ENCODE results near the gene DNAJC11. TPM values are rescaled to one million over a fixed set of nuclear protein-coding genes. Genes with fewer than 3 reads are reported as not detected.

DNAJC11 gene
- total and polyA plus RNA-seq, 5 donors from 2014 or later, result 10.4 to 41.4 (median 16.3) TPM

DNA sequence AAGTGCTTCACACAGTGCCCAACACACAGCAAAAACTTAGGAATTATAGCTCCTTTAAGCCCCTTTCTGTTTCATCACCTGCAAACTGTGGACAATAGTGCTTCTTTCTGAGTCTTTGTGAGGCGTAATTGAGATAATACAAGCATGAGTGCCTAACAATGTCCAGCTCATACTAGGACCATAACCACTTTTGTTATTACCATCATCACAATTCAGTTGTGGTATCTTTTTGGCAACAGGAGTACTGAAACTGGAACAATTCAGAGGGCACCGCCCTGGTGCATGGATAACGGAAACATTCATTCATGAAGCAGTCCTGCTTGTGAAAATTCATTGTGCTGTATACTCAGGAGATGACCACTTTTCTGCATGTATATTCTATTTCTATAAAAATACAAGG is 18.2 kb downstream of the DNAJC11 start:
- ATAC-seq (ENCODE audit: low read depth in 2 of 2), result no peak
- no peak overlapping the region for H3K4me3 Mint-ChIP-seq
- H3K27me3 ChIP-seq (ENCODE audit: control insufficient read depth, insufficient read depth, low read length), result no peaks in the 10 kb centered on the region

DNA sequence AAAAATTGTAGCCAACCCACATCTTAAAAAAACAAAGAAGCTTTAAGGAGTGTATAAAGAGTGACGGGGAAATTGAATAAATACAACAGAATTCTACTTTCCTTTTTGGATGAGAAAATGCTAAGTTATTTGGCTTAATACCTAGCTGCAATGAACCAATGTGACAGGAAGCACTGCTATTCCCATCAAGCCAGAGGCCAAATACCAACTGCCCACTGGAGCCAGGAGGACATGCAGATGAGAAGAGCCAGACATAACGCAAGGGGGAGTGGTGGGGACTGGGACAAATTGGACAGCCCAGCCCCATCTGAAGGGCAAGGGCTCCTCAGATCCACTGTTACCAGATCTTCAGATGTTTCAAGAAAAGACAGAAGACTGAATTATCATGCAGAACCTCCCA is 25.7 kb downstream of the DNAJC11 start:
- H3K4me1 Mint-ChIP-seq, result peaks cover 0 to 7% (median 0%) of the 10 kb centered on the region in 4 donors
- H3K36me3 Mint-ChIP-seq, result peaks cover 37% of the 10 kb centered on the region
- H3K27ac Mint-ChIP-seq, result no peak overlapping the region
- no peak for DNase-seq
- Histone ChIP-seq H3K36me3 (ENCODE audit: control insufficient read depth, insufficient read depth, low read length) (peaks cover 49% of the 10 kb centered on the region), H3K4me1 (ENCODE audit: control insufficient read depth, insufficient read depth, low read length, poor library complexity, severe bottlenecking) (no peaks in the 10 kb centered on the region), H3K9me3 (ENCODE audit: control insufficient read depth in 2 of 2, low read length in 2 of 2) (no peaks in the 10 kb centered on the region), H3K4me3 (ENCODE audit: low read depth, low read length) (no peak overlapping the region), H3K27me3 (ENCODE audit: control insufficient read depth, insufficient read depth, low read length) (no peaks in the 10 kb centered on the region), H3K27ac (ENCODE audit: insufficient read depth, low read length, poor library complexity, severe bottlenecking) (no peak overlapping the region)
- ATAC-seq (ENCODE audit: low read depth in 2 of 2), result no peak
- no peak overlapping the region for H3K4me3 Mint-ChIP-seq
- H3K27me3 Mint-ChIP-seq, result no peaks in the 10 kb centered on the region
- no peaks in the 10 kb centered on the region for H3K9me3 Mint-ChIP-seq

More for the DNA sequence above, 18.2 kb downstream of the DNAJC11 start:
- Mint-ChIP-seq H3K9me3 (peaks cover 0 to 1% (median 0%) of the 10 kb centered on the region in 7 donors), H3K4me1 (peaks cover 0 to 11% (median under 1%) of the 10 kb centered on the region in 4 donors), H3K27me3 (no peaks in the 10 kb centered on the region), H3K36me3 (peaks cover 20% of the 10 kb centered on the region), H3K27ac (peak overlapping the region in 1 of 3 donors; percentile 49)
- Histone ChIP-seq H3K36me3 (ENCODE audit: control insufficient read depth, insufficient read depth, low read length) (peaks cover 18% of the 10 kb centered on the region), H3K27ac (ENCODE audit: insufficient read depth, low read length, poor library complexity, severe bottlenecking) (no peak overlapping the region), H3K4me1 (ENCODE audit: control insufficient read depth, insufficient read depth, low read length, poor library complexity, severe bottlenecking) (no peaks in the 10 kb centered on the region), H3K4me3 (ENCODE audit: low read depth, low read length) (no peak overlapping the region), H3K9me3 (ENCODE audit: control insufficient read depth in 2 of 2, low read length in 2 of 2) (no peaks in the 10 kb centered on the region)
- DNase-seq, result no peak

GRCh38 chr1:6674771-6675170 is 26.8 kb downstream of the DNAJC11 start:
- DNase-seq (no peak), ATAC-seq (ENCODE audit: low read depth in 2 of 2) (no peak)
- Mint-ChIP-seq H3K4me1 (peaks cover 0 to 7% (median 0%) of the 10 kb centered on the region in 4 donors), H3K27me3 (no peaks in the 10 kb centered on the region), H3K27ac (no peak overlapping the region), H3K4me3 (no peak overlapping the region), H3K9me3 (no peaks in the 10 kb centered on the region), H3K36me3 (peaks cover 30% of the 10 kb centered on the region)
- H3K4me3 ChIP-seq (ENCODE audit: low read depth, low read length), result no peak overlapping the region
- H3K4me1 ChIP-seq (ENCODE audit: control insufficient read depth, insufficient read depth, low read length, poor library complexity, severe bottlenecking), result no peaks in the 10 kb centered on the region
- H3K36me3 ChIP-seq (ENCODE audit: control insufficient read depth, insufficient read depth, low read length), result peaks cover 39% of the 10 kb centered on the region
- H3K27me3 ChIP-seq (ENCODE audit: control insufficient read depth, insufficient read depth, low read length), result no peaks in the 10 kb centered on the region
- H3K27ac ChIP-seq (ENCODE audit: insufficient read depth, low read length, poor library complexity, severe bottlenecking), result no peak overlapping the region
- H3K9me3 ChIP-seq (ENCODE audit: control insufficient read depth in 2 of 2, low read length in 2 of 2), result no peaks in the 10 kb centered on the region

DNA sequence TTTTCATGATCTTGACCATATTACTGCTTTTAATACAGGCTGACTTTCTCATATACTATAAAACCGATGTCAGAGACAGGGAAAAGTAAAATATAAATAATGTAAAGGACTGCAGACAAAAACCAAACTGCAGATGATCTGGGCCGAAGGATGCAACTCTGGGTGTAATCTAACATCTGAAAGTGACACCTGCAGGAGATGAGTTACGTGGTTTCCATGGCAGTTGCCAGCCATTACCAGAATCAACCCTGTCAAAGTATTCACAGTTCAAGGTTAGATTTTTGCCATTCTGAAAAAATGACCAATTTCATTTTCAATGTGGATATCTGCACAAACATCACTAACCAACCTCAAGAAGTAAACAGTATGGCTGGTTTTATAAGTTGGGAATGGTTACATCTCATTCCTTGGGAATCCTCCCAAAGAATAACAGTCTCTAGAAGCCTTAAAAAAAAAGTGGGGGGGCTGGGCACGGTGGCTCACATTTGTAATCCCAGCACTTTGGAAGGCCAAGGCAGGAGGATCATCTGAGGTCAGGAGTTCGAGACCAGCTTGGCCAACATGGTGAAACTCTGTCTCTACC is 27.7 kb downstream of the DNAJC11 start:
- Mint-ChIP-seq H3K27ac (no peak overlapping the region), H3K4me3 (no peak overlapping the region), H3K4me1 (peaks cover 0 to 7% (median 0%) of the 10 kb centered on the region in 4 donors), H3K9me3 (no peaks in the 10 kb centered on the region), H3K27me3 (no peaks in the 10 kb centered on the region), H3K36me3 (peaks cover 22% of the 10 kb centered on the region)
- Histone ChIP-seq H3K27ac (ENCODE audit: insufficient read depth, low read length, poor library complexity, severe bottlenecking) (no peak overlapping the region), H3K36me3 (ENCODE audit: control insufficient read depth, insufficient read depth, low read length) (peaks cover 33% of the 10 kb centered on the region), H3K4me1 (ENCODE audit: control insufficient read depth, insufficient read depth, low read length, poor library complexity, severe bottlenecking) (no peaks in the 10 kb centered on the region), H3K4me3 (ENCODE audit: low read depth, low read length) (no peak overlapping the region), H3K9me3 (ENCODE audit: control insufficient read depth in 2 of 2, low read length in 2 of 2) (no peaks in the 10 kb centered on the region), H3K27me3 (ENCODE audit: control insufficient read depth, insufficient read depth, low read length) (no peaks in the 10 kb centered on the region)
- DNase-seq (no peak), ATAC-seq (ENCODE audit: low read depth in 2 of 2) (no peak)

- no peaks in the 10 kb centered on the region for H3K4me1 ChIP-seq (ENCODE audit: control insufficient read depth, insufficient read depth, low read length, poor library complexity, severe bottlenecking)
- no peak overlapping the region for H3K4me3 ChIP-seq (ENCODE audit: low read depth, low read length)
- no peaks in the 10 kb centered on the region for H3K9me3 ChIP-seq (ENCODE audit: control insufficient read depth in 2 of 2, low read length in 2 of 2)
- Mint-ChIP-seq H3K4me1 (peaks cover 0 to 7% (median 0%) of the 10 kb centered on the region in 4 donors), H3K27ac (no peak overlapping the region), H3K27me3 (no peaks in the 10 kb centered on the region), H3K36me3 (peaks cover 14% of the 10 kb centered on the region), H3K9me3 (no peaks in the 10 kb centered on the region), H3K4me3 (no peak overlapping the region)
- DNase-seq, result no peak
- no peaks in the 10 kb centered on the region for H3K27me3 ChIP-seq (ENCODE audit: control insufficient read depth, insufficient read depth, low read length)
- H3K36me3 ChIP-seq (ENCODE audit: control insufficient read depth, insufficient read depth, low read length), result peaks cover 24% of the 10 kb centered on the region
- no peak overlapping the region for H3K27ac ChIP-seq (ENCODE audit: insufficient read depth, low read length, poor library complexity, severe bottlenecking)
- ATAC-seq (ENCODE audit: low read depth in 2 of 2), result no peak
These were observed 29.1 kb downstream of the DNAJC11 start for GRCh38 chr1:6672558-6672957.

GRCh38 chr1:6668503-6668902 is 33.1 kb downstream of the DNAJC11 start:
- Mint-ChIP-seq H3K36me3 (peaks cover 14% of the 10 kb centered on the region), H3K27ac (no peak overlapping the region), H3K4me3 (no peak overlapping the region), H3K4me1 (peaks cover 0 to 7% (median 0%) of the 10 kb centered on the region in 4 donors), H3K9me3 (no peaks in the 10 kb centered on the region), H3K27me3 (no peaks in the 10 kb centered on the region)
- Histone ChIP-seq H3K9me3 (ENCODE audit: control insufficient read depth in 2 of 2, low read length in 2 of 2) (no peaks in the 10 kb centered on the region), H3K27ac (ENCODE audit: insufficient read depth, low read length, poor library complexity, severe bottlenecking) (no peak overlapping the region), H3K4me3 (ENCODE audit: low read depth, low read length) (no peak overlapping the region), H3K4me1 (ENCODE audit: control insufficient read depth, insufficient read depth, low read length, poor library complexity, severe bottlenecking) (no peaks in the 10 kb centered on the region), H3K27me3 (ENCODE audit: control insufficient read depth, insufficient read depth, low read length) (no peaks in the 10 kb centered on the region), H3K36me3 (ENCODE audit: control insufficient read depth, insufficient read depth, low read length) (peaks cover 18% of the 10 kb centered on the region)
- ATAC-seq (ENCODE audit: low read depth in 2 of 2) (no peak), DNase-seq (no peak)

DNA sequence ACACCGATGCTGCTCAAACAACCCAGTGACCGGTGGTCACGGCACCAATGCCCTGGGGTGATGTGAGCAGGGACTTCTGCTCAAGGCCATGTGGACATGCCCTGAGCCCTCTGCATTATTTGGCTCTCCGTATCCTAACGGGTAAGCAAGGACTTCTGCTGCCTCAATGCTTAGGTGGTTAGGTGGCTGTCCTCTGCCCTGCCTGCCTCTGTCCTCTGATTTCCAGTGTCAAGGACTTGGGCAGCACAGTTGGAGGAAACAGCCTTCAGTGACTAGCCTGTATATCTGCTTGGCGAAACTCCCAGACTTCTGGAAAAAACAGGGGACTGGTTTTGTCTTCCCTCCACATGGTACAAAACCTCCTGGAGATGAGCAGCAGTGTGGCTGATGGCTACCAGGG is 34.5 kb downstream of the DNAJC11 start:
- peaks cover 0 to 2% (median under 1%) of the 10 kb centered on the region in 4 donors for H3K4me1 Mint-ChIP-seq
- H3K36me3 Mint-ChIP-seq, result peaks cover 20% of the 10 kb centered on the region
- DNase-seq, result no peak

GRCh38 chr1:6666696-6667095 is 34.9 kb downstream of the DNAJC11 start:
- ATAC-seq (ENCODE audit: low read depth in 2 of 2) (no peak), DNase-seq (no peak)
- Mint-ChIP-seq H3K27ac (no peak overlapping the region), H3K27me3 (no peaks in the 10 kb centered on the region), H3K4me3 (no peak overlapping the region), H3K36me3 (peaks cover 20% of the 10 kb centered on the region), H3K4me1 (peaks cover 0 to 2% (median 0%) of the 10 kb centered on the region in 4 donors), H3K9me3 (no peaks in the 10 kb centered on the region)
- H3K4me1 ChIP-seq (ENCODE audit: control insufficient read depth, insufficient read depth, low read length, poor library complexity, severe bottlenecking), result no peaks in the 10 kb centered on the region
- no peaks in the 10 kb centered on the region for H3K9me3 ChIP-seq (ENCODE audit: control insufficient read depth in 2 of 2, low read length in 2 of 2)
- peaks cover 18% of the 10 kb centered on the region for H3K36me3 ChIP-seq (ENCODE audit: control insufficient read depth, insufficient read depth, low read length)
- no peak overlapping the region for H3K4me3 ChIP-seq (ENCODE audit: low read depth, low read length)
- no peaks in the 10 kb centered on the region for H3K27me3 ChIP-seq (ENCODE audit: control insufficient read depth, insufficient read depth, low read length)
- no peak overlapping the region for H3K27ac ChIP-seq (ENCODE audit: insufficient read depth, low read length, poor library complexity, severe bottlenecking)

More for the DNA sequence above, 34.5 kb downstream of the DNAJC11 start:
- no peaks in the 10 kb centered on the region for H3K27me3 ChIP-seq (ENCODE audit: control insufficient read depth, insufficient read depth, low read length)
- Mint-ChIP-seq H3K9me3 (no peaks in the 10 kb centered on the region), H3K4me3 (no peak overlapping the region), H3K27ac (peak overlapping the region in 1 of 3 donors; percentile 11), H3K27me3 (no peaks in the 10 kb centered on the region)
- H3K4me3 ChIP-seq (ENCODE audit: low read depth, low read length), result no peak overlapping the region
- ATAC-seq (ENCODE audit: low read depth in 2 of 2), result no peak
- no peaks in the 10 kb centered on the region for H3K4me1 ChIP-seq (ENCODE audit: control insufficient read depth, insufficient read depth, low read length, poor library complexity, severe bottlenecking)
- no peaks in the 10 kb centered on the region for H3K9me3 ChIP-seq (ENCODE audit: control insufficient read depth in 2 of 2, low read length in 2 of 2)
- no peak overlapping the region for H3K27ac ChIP-seq (ENCODE audit: insufficient read depth, low read length, poor library complexity, severe bottlenecking)
- peaks cover 18% of the 10 kb centered on the region for H3K36me3 ChIP-seq (ENCODE audit: control insufficient read depth, insufficient read depth, low read length)

All from CD4-positive, CD25-positive, alpha-beta regulatory T cell (primary cell).